ENCODE measurements around the gene PALLD. TPM values are rescaled to one million over a fixed set of nuclear protein-coding genes. Genes with fewer than 3 reads are reported as not detected.

Gene PALLD
- total RNA-seq, 1 experiment from 2014 or later, result 27.6 TPM

DNA sequence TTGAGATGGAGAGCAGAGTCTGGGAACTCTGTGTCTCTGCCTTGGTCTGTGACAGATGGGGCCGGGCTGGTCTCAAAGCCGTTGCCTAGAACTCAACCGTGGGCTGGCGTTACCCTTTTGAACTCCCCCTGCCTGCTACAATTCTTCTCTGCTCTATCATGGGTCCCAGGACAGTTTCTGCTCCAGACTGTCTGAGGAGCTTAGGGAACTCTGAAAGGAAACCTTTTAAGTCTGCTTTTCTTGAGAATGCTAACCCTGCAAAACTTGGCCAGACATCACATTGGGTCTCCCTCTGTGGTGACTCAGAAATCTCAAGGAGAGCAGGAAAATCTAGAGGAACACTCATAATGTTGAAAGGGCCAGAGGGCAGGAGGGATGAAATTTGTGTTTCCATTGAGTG, 272.6 kb downstream of the PALLD start:
- Mint-ChIP-seq H3K4me3 (ENCODE audit: low read depth, unreplicated experiment) (no peak overlapping the region), H3K27me3 (ENCODE audit: unreplicated experiment) (no peaks in the 10 kb centered on the region), H3K9me3 (ENCODE audit: low read depth, unreplicated experiment) (peaks cover 5% of the 10 kb centered on the region), H3K4me1 (ENCODE audit: low read depth, unreplicated experiment) (peaks cover 47% of the 10 kb centered on the region), H3K36me3 (ENCODE audit: insufficient read depth, unreplicated experiment) (no peaks in the 10 kb centered on the region), H3K27ac (ENCODE audit: unreplicated experiment) (no peak overlapping the region)
- no TSS peak for BruUV-seq (replicated peaks)
- CTCF ChIA-PET, result no interaction called here
- TF ChIP-seq, protein P1, sequence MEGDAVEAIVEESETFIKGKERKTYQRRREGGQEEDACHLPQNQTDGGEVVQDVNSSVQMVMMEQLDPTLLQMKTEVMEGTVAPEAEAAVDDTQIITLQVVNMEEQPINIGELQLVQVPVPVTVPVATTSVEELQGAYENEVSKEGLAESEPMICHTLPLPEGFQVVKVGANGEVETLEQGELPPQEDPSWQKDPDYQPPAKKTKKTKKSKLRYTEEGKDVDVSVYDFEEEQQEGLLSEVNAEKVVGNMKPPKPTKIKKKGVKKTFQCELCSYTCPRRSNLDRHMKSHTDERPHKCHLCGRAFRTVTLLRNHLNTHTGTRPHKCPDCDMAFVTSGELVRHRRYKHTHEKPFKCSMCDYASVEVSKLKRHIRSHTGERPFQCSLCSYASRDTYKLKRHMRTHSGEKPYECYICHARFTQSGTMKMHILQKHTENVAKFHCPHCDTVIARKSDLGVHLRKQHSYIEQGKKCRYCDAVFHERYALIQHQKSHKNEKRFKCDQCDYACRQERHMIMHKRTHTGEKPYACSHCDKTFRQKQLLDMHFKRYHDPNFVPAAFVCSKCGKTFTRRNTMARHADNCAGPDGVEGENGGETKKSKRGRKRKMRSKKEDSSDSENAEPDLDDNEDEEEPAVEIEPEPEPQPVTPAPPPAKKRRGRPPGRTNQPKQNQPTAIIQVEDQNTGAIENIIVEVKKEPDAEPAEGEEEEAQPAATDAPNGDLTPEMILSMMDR (IDR thresholded peaks at IDR 0.05; ENCODE audit: unreplicated experiment), result no peak
- no peak for DNase-seq
- intact Hi-C loops (cut with micrococcal nuclease; ENCODE audit: unreplicated experiment), result no loop called here

GRCh38 chr4:168769837-168770236, 273.0 kb downstream of the PALLD start:
- no TSS peak for BruUV-seq (replicated peaks)
- CTCF ChIA-PET, result no interaction called here
- TF ChIP-seq, protein P1 (IDR thresholded peaks at IDR 0.05; ENCODE audit: unreplicated experiment), result no peak
- Mint-ChIP-seq H3K9me3 (ENCODE audit: low read depth, unreplicated experiment) (peaks cover 5% of the 10 kb centered on the region), H3K27ac (ENCODE audit: unreplicated experiment) (no peak overlapping the region), H3K36me3 (ENCODE audit: insufficient read depth, unreplicated experiment) (no peaks in the 10 kb centered on the region), H3K4me3 (ENCODE audit: low read depth, unreplicated experiment) (no peak overlapping the region), H3K4me1 (ENCODE audit: low read depth, unreplicated experiment) (peaks cover 45% of the 10 kb centered on the region), H3K27me3 (ENCODE audit: unreplicated experiment) (no peaks in the 10 kb centered on the region)
- intact Hi-C loops (cut with micrococcal nuclease; ENCODE audit: unreplicated experiment), result loop anchor here (5.0 kb wide), 1 partner anchor 77 kb away; no protein-coding TSS in a partner anchor
- DNase-seq, result no peak

DNA sequence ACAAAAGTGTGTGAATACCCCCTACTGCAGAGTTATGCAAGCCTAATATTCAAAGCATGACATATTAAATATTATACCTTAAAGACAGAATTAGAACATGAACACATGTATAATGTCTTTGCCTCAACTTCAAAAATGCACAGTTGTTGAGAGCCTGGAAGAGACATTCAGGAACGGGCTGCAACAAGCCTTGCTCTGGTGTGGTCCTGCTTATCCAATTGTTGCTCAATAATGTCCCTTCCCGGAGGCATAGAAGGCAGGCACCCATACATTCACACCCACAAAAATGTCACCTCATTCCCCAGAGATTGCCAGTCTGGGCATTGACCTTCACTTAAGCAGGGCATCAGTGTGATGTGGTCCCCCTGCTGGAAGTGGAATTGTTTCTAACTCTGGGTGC, 274.4 kb downstream of the PALLD start:
- H3K4me3 Mint-ChIP-seq (ENCODE audit: low read depth, unreplicated experiment), result no peak overlapping the region
- BruUV-seq (replicated peaks), result no TSS peak
- no peak for DNase-seq
- TF ChIP-seq, protein P1 (IDR thresholded peaks at IDR 0.05; ENCODE audit: unreplicated experiment), result no peak
- peaks cover 5% of the 10 kb centered on the region for H3K9me3 Mint-ChIP-seq (ENCODE audit: low read depth, unreplicated experiment)
- no peak overlapping the region for H3K27ac Mint-ChIP-seq (ENCODE audit: unreplicated experiment)
- no peaks in the 10 kb centered on the region for H3K36me3 Mint-ChIP-seq (ENCODE audit: insufficient read depth, unreplicated experiment)
- CTCF ChIA-PET, result no interaction called here
- peaks cover 34% of the 10 kb centered on the region for H3K4me1 Mint-ChIP-seq (ENCODE audit: low read depth, unreplicated experiment)
- intact Hi-C loops (cut with micrococcal nuclease; ENCODE audit: unreplicated experiment), result loop anchor here (5.0 kb wide), 1 partner anchor 76 kb away; no protein-coding TSS in a partner anchor
- H3K27me3 Mint-ChIP-seq (ENCODE audit: unreplicated experiment), result no peaks in the 10 kb centered on the region

GRCh38 chr4:168773388-168774195, 276.7 kb downstream of the PALLD start:
- no peak overlapping the region for H3K4me3 Mint-ChIP-seq (ENCODE audit: low read depth, unreplicated experiment)
- H3K4me1 Mint-ChIP-seq (ENCODE audit: low read depth, unreplicated experiment), result peaks cover 25% of the 10 kb centered on the region
- intact Hi-C loops (cut with micrococcal nuclease; ENCODE audit: unreplicated experiment), result loop anchor here (5.0 kb wide), 1 partner anchor 74 kb away; no protein-coding TSS in a partner anchor
- H3K27ac Mint-ChIP-seq (ENCODE audit: unreplicated experiment), result no peak overlapping the region
- DNase-seq, result no peak
- H3K9me3 Mint-ChIP-seq (ENCODE audit: low read depth, unreplicated experiment), result no peaks in the 10 kb centered on the region
- H3K27me3 Mint-ChIP-seq (ENCODE audit: unreplicated experiment), result no peaks in the 10 kb centered on the region
- CTCF ChIA-PET, result interaction anchor here (0.5 kb wide), 1 partner anchor 590 kb away, joined by 3 read pairs; no protein-coding TSS in a partner anchor
- no peaks in the 10 kb centered on the region for H3K36me3 Mint-ChIP-seq (ENCODE audit: insufficient read depth, unreplicated experiment)
- BruUV-seq (replicated peaks), result no TSS peak
- TF ChIP-seq, protein P1 (IDR thresholded peaks at IDR 0.05; ENCODE audit: unreplicated experiment), result no peak

Data from Calu3 (cell line).